Bone marrow (tissue), 2 donors: ENCODE results near the gene CBARP.

ENCODE experiments used
- DNase-seq, 2 donors: peaks; one replicate each; lab custom pipeline; 2025; lab: John Stamatoyannopoulos, UW

CBARP gene

GRCh38 chr19:1265615-1266128, 27.9 kb upstream of the CBARP start:
- DNase-seq: peak; percentile 55 to 84

DNA sequence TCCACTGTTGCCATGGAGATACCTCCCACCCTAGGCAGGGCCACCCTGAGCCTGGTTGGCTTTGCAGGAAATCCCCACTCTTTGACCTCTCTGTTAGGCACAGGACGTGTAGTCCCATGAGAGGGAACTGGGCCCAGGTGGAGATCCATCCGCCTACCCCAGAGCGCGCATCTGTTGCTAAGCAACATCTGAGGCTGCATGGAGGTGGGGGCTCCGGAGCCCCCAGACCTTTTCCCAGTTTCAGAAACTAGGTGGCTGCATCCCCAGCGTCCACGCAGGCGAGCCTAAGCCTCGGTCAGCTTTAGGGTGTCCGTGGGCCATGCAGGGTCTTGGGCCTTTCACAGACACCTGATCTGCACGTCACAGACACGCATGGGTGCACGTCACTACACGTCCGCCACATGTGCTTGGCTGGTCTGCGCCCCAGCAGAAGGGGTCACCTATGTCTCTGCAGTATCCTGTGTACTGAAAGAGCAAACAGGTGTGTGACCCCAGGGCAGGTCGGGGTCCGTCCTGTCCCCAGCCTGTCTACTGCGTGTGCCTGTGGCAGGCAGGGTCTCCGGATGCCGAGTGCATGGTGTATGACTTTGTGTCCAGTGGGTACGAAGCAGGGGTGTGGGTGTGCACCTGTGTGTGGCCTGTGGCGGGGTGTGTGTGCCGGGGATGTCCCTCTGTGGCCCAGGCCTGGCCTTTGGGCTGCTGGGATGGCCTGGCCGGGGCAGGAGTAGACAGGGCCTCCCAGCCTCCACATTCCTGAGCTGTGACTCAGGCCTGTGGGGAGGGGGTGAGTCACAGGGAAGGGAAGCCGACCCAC, 27.2 kb upstream of the CBARP start:
- DNase-seq: no peak

DNA sequence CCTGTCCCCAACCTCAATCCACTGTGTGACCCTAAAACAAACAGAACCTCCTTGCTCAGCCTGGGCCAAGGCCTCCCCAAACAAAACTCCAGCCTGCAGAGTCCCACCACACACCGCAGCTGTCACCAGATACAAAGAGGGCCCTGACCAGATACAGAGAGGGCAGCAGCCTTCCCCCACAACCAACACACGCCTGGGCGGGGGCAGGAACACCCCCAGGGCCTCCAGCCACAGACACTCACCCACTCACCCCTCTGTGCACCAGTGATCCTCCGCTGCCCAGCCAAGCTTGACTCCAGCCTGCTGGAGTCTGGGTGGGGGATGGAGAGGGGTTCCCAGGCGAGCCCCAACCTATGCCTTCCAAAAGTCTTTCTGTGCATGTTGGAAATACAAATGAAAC, 25.4 kb upstream of the CBARP start:
- DNase-seq: no peak

- no peak for DNase-seq
Observed at GRCh38 chr19:1262623-1263123, 24.9 kb upstream of the CBARP start.

DNA sequence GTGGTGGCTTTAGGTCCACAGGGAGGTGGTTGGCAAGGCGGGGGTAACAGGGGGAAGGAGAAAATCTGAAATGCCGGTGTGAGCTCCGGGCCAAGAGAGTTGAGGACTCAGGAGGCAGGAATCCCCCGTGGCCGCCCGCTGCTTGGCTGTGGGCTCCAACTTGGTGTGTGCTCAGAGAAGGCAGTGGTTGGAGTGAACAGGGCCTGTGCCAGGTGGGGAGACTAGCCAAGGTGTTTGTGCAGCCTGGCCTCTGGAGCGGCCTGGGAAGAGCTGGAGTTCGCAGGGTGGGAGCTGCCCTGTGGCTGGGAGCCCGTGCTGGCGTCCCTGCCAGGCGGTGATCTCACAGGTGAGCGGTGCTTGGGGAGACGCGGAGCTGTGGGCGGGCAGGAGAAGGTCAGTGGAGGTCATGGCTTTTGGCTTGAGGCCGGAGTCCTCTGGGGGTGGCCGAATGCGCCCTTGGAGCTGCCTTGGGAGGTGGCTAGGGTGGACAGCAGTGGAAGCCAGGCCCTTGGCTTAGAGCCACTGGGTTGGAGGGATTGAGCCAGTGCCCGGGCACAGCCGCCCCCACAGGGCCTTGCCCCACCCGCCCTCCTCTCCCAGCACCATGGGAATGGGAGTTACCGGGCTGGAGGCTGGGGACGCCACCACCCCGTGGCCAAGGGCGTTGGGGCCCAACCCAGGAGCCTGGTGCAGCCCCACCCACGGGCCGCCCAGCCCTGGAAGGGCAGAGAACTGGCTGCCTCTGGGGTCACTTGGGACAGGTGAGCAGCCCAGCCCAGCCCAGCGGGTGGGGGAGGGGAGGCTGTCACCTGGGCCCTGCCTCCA, 24.2 kb upstream of the CBARP start:
- DNase-seq: no peak

DNA sequence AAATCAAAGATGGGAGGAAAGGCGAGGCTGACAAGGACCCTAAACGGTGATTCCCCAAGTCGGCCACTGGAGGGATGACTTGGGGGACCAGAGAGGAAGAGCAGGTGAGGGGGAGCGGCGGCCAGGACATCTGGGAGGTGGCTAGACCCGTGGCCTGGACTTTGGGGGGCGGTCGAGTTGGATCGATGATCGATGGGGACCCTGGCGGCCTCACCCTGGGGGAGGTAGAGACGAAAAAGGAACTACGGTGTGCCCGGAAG, 23.7 kb upstream of the CBARP start:
- DNase-seq: no peak

DNA sequence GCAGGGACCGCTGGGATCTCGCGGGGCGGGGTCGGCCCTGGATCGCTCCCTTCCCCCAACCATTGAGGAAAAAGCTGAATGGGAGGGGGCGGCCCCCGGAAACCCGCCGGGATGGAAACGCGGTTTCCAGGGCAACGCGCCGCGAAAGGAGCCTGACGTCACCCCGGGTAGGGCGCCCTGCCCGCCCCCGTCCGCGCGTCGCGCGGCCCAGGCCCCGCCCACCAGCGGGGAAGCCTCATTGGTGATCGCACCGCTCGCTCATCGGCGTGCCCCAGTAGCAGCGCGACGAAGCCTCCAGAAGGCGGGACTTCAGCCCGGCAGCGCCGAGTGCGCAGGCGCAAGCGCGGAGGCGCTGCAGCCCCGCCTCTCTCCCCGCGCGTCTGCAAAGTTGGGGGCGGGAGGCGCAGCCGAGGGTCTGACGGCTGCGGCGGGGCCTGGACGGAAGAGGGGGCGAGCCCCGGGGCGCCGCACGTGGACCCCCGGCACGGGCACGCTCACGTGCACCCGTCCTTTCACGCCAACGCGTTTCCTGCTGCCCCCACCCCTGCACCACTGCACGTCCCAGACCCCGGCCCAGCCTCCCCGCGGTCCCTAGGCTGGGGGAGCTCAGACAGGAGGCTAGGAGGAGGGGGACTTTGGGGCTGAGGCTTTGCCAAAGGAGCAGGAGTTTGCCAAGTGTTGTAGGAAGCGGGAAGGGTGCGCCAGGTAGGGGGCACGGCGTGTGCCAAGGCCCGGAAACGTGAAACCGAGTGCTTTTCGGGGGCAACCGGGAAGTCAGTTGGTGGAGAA, 23.1 kb upstream of the CBARP start:
- peak; percentile 77 to 83 for DNase-seq

- no peak for DNase-seq
Observed at GRCh38 chr19:1259876-1260748, 22.3 kb upstream of the CBARP start.

GRCh38 chr19:1259206-1259875, 21.5 kb upstream of the CBARP start:
- peak; percentile 44 to 78 for DNase-seq

DNA sequence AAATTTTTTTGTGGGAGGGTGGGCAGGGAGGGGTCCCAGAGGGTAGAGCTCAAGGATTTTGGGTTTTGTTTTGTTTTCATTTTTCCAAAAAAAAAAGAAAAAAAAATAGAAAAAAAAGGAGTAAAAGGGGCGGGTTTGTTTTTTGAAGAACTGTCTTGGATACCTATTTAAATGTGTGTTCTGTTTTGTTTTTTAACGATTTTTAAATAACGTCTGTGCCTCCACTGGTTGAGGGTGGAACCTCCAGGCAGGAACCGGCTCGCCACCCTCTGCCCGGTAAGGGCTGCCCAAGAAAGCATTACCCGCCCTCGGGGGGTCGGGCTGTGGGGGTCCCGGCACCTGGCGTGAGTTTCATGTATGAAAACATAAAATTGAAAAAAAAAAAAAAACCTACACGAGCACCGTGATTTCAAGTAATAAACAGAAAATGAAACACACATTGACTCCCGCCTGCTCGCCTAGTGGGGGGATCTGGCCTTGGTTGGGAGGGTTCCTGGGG, 21.0 kb upstream of the CBARP start:
- DNase-seq: peak in 1 of 2 donors; percentile 44

- DNase-seq: no peak
Observed at GRCh38 chr19:1258163-1258492, 20.3 kb upstream of the CBARP start.

DNA sequence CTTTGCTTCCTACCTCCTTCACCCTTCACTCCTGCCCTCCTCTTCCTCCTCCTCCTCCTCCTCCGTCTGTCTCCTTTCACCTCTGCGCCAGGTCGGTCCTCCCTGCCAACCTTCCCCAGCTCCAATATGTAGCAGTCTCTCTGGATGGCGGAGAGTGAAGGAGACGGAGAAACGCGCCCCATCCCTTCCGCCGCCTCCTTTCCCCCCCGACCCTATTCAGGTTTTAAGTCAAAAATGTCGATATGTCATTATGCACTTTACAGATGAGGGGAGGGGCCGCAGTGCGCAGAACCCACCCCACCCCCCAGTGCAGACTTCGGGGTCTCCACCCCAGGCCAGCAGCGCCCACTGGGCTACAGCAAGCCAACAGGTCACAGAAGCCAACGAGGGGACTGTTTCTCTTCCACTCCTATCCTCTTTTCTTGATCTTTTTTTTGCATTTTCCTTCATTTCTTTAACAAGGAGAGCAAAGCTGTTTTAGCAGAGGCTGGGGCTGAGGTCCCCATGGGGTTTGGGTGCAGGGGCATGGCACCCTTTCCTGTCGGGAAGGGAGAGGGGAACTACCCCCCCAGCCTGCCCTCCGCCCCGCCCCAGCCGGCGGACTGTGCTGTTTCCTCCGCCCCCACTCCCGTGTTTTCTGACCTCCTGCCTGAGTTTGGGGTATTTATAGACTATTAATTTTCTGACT, 19.8 kb upstream of the CBARP start:
- no peak for DNase-seq

GRCh38 chr19:1256646-1257474, 19.1 kb upstream of the CBARP start:
- DNase-seq: no peak

DNA sequence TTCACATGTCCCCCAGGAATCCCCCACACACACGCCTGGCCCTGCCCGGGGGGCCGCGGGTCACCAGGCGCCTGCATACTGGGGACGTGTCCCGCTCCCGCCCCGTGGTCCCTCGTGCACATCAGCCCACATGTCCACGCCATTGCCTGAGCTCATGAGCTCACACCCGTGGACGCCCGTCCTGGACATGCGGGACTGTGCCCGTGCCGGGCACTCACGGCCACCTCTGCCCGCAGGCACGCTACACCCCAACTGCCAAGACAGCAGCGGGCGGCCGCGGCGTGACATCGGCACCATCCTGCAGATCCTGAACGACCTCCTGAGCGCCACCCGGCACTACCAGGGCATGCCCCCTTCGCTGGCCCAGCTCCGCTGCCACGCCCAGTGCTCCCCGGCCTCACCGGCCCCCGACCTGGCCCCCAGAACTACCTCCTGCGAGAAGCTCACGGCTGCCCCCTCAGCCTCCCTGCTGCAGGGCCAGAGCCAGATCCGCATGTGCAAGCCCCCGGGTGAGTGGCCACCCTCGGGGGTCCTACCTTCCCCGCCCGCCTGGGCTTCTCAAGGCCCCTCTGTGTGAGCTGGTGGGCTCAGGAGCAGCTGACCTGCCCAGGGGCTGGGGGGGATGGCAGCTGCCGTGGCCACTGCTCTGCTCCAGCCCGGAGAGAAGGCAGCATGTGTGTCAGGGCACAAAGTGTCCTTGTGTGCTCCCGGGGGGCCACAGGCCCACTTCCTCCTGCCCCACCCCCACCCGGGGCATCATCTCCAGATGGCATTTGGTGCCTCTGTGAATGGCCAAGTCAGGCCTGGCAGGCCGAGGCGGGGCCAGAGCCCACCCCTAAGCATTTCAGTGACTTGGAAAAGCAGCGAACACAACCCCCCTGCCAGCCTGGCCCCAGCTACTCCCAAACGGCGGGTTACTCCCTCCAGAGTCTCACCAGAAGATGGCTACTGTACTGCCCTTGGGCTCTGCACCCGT, 17.7 kb upstream of the CBARP start:
- DNase-seq: no peak

- no peak for DNase-seq
Observed at GRCh38 chr19:1254530-1255185, 16.9 kb upstream of the CBARP start.

DNA sequence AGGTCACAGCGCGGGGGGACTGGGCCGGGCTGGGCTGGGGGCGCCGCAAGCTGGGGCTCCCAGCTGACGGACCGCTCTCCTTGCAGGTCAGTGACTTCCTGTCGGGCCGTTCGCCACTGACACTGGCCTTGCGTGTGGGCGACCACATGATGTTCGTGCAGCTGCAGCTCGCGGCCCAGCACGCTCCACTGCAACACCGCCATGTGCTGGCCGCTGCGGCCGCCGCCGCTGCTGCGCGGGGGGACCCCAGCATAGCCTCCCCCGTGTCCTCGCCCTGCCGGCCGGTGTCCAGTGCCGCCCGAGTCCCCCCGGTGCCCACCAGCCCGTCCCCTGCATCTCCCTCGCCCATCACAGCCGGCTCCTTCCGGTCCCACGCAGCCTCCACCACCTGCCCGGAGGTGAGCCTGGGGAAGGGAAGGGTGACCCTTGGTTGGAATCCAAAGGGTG, 16.3 kb upstream of the CBARP start:
- no peak for DNase-seq

DNA sequence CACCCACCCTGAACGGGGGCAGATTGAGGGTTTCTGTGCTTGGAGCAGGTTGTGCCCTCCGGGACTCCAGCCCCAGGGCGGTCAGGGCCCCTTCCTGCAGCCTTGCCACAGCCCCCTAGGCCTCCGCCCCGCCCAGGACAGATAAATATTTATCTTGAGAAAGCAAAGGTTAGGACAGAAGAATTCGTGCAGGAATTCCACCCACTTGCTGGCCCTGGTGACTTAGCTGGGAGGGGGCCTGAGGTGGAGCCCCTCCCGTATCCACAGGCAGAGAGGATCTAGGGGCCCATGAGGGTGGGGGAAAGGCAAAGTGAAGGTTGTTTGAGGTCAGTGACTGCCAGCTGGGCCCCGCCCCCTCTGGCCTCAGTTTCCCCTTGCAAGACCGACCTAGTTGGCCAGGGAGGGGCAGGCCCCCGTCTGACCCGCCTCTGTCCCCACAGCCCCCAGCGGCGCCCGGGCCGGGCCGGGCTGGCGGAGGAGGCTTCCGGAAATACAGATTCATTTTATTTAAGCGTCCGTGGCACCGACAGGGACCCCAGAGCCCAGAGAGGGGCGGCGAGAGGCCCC, 15.8 kb upstream of the CBARP start:
- no peak for DNase-seq
